ENCODE measurements around the gene CISD3.
A peak's percentile ranks its signal among the peaks of the same experiment; 100 is the strongest.

CISD3 gene

DNA sequence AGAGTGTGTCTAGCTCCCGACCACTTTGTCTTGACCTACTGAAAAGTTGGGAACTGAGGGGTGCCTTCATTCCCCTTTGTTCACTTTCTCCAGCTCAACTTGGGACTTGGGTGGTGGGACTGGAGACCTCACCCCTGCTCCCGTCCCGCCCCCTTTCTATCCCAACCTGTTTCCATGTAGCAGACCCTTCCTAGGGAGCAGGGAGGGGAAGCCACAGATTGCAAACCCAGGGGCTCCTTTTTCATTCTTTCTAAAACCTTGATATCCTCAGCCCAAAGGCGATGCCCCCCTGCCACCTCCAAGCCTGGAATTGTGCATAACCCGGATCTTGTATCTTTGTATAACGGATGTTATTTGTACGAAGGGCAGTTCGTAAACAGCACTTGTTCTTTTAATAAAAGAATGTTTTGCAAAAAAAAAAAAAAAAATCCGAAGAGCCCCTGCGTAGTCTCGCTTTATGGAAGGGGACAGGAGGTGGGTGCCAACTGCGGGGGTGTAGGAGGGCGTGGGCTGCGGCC, 714 bp upstream of the CISD3 start:
- no peak for DNase-seq

DNA sequence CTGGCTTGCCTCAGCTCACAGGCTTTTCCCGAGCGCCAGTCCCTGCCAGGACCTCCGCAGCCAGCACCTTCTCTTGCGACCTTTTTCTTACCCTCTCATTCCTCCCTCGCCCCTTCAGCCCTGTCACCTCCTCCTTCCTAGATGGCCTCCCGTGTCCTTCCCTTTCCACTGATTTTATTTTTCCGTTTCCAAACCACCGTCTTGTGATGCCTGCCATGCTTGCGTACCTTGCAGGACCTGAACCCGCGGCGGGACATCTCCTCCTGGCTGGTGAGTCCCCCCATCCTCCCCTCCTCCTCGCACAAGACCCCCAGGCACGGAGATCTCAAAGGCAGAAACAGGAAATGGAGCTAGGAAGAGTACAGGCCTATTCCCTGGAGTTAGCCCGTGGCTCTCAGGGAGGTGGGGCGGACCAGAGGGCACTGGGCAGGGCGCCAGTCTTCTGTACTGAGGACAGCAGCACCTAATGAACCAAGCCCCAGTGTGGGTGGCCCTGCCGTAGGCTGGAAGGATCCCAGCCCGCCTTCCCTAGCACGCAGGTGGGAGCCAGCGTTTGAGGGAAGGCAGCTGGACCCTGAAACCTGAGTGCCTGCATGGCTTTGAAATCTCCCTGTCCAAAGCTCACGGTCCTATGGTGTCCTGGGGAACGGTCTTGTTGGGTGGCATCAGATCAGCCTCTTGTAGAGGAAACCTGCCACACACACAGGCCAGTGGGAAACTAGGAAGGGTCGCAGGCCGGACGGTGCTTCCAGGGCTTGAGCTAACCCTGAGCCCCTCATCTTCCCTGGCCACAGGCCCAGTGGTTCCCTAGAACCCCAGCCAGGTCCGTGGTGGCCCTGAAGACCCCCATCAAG, 612 bp downstream of the CISD3 start:
- no peak for DNase-seq

DNA sequence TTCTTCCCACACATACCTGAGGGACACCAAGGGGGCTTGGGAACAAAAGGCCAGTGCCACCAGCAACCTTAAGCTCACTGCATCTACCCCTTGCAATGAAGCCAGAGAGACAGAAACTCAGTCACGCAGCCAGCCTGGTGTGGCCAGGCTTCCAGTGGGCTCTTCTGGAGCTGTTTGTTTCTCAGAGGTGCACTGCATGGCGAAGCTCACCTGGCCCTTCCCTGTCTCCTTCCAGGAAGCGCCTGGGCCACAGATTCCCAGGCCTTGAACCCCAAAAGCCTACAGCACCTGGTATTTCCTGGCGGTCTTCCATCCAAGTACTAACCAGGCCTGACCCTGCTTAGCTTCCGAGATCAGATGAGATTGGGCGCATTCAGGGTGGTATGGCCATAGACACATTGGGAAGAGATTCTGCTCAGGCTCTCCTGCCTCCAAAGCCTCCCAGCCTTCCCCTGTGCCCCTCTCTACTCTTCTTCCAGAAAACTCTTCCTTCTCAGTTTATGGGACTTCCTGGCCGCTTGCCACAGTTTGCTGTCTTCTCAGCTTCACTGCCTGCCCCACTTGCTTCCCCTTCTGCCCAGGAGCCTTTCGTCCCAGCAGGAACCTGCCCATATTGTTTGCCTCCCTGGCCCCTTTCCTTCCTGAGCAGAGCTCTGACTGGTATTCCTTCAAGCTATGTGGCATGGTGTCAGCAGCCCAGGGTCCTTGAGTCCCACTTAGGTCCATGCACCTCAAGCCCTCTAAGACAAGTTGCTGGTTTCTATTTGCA, 1.6 kb downstream of the CISD3 start:
- no peak for DNase-seq

DNA sequence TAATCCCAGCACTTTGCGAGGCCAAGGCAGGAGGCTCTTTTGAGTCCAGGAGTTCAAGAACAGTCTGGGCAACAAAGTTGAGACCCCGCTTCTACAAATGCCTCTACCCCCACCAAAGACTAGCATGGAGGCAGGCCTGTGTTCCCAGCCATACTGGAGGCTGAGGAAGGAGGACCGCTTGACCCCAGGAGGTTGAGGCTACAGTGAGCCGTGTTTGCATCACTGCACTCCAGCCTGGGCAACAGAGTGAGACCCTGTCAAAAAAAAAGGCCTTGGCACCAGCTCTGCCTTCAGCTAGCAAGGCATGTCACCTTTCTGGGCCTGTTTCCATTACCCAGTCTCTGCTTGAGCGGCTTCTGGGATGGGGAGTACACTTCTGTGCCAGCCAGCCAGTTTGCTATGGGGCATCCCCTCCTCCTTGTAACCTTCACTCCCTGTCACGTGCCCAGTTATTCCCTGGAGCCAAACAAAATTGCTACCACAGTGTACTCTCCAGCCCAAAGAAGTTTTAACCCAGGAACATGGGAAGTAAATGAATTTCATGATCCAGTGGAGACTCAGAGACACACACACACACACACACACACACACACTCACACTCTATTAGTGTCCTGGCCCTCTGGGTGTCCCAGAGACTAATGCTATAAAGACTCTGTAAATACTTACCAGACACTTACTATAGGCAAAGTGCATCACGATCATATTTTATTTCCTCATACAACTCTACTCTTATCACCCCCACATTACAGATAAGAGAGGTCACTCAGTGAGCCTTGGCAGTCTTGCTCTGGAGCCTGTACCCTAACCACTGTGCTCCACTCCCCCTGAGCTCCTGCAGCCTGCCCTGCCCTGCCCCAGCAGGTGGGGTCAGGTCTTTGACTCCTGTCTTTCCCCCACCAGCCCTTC, 2.5 kb downstream of the CISD3 start:
- no peak for DNase-seq

DNA sequence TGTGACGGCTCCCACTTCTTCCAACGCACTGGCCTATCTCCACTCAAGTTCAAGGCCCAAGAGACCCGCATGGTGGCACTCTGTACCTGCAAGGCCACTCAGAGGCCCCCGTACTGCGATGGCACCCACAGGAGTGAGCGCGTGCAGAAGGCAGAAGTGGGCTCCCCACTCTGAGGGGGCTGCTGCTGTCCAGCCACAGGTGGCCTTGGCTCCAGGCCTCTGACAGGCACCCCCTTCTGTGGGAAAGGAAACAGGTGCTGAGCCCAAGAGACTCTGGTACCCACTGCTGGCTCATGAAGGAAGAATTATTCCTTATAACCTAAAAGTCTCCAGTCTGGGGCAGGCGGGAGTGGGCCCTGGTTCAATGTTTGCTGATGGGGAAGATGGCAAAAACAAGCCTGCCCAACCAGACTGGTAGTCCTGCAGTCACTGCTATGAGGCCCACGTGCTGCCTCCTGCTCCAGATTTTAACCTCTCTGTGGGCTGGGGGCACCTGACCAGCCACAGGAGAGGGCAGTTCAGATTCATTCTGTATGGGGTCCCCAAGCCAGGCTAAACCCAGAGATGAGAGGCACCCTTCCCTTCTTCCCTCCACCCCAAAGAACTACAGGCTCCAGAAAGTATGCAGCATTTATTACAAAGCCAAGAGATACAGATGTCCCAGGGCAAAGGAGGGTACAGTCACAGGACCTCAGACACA, 3.3 kb downstream of the CISD3 start:
- DNase-seq: no peak

- DNase-seq: no peak
Measured at GRCh38 chr17:38733982-38734973, 4.1 kb downstream of the CISD3 start.

DNA sequence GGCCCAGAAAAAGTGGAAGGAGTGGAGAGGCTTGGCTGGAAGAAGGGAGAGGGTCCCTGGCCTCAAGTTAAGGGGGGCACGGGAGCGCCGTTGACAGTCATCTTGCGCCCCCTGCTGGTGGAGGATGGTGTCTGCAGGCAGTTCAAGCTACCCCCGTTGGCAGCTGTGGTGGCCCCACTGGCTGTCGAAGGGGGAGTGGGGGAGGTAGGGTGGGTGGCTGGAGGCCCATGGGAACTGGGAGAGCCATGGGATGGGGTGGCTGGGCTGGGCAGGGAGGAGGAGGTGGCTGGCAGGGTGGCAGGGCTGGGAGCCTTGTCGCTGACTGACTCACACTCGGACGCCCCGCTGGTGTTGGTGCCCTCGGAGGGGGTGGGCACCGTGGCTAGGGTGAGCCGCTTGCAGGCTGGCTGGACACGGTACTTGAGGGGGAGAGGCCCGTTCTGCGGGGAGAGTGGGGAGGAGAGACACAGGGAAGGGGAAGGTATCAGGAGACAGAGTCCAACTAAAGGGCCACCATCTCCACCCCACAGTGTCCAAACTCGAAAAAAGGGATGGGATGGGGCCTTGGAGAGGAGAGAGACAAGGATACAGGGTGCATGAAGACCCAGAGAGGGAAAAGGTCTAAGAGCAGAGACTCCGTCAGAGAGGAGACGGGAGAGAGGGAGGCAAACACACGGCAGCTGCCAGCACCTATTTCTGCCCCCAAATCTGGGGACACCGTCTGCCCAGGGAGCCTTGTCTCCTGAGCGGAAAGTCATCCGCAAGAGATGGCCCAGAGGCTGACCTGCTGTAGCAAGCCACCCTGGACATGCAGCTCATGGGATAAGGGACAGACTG, 5.2 kb downstream of the CISD3 start:
- no peak for DNase-seq

GRCh38 chr17:38738007-38738662, 8.0 kb downstream of the CISD3 start:
- DNase-seq: no peak

GRCh38 chr17:38738686-38739085, 8.5 kb downstream of the CISD3 start:
- DNase-seq: no peak

- DNase-seq: no peak
Measured at GRCh38 chr17:38739305-38739704, 9.2 kb downstream of the CISD3 start.

GRCh38 chr17:38740044-38740443, 9.9 kb downstream of the CISD3 start:
- no peak for DNase-seq

DNA sequence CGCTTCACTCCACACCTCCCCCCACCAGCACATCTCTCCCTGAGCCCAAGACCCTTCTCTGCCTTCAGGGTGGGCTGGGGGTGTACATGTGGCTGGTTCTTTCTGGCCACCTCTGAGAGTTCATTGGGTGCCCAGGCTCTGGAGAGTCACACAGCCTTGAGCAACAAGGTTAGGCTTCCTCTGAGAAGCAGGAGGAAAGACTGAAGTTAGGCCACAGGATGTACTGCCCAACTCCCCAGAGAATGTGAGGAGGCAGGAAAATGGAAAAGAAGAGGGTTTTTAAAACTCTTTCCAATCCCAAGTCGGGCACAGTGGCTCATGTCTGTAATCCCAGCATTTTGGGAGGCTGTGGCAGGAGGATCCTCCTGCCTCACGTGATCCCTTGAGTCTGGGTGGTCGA, 10.7 kb downstream of the CISD3 start:
- DNase-seq: no peak

GRCh38 chr17:38741461-38741860, 11.3 kb downstream of the CISD3 start:
- no peak for DNase-seq

DNA sequence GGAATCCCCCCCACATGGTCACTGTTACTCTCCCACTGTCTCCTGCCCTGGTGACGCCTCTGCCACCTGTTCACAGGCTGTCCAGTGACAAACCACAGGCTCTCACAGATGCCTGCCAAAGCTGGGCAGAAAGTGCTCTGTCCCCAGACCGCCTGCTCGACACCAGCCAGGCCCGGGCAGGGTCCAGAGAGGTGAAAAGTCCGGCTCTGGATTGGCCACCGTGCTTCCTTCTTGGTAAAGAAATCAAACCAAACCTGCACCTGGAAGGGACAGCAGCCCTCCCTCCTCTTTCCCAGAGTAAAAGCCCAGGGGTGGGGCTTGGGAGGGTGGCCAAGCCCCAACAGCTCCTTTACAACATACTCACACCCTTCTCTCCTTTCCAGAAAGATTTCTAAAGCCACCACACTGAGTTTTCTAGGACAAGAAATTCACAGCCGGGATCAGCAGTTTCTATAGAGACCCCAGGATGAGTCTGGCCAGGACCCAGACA, 11.8 kb downstream of the CISD3 start:
- peak in 1 of 2 experiments; percentile 16 for DNase-seq

GRCh38 chr17:38742411-38743308, 12.5 kb downstream of the CISD3 start:
- DNase-seq: peak in 1 of 2 experiments; percentile 72

GRCh38 chr17:38743556-38744171, 13.5 kb downstream of the CISD3 start:
- no peak for DNase-seq

- no peak for DNase-seq
Measured at GRCh38 chr17:38745545-38745944, 15.4 kb downstream of the CISD3 start.
